ENCODE data around the gene TTYH3.
"Not testable (repeated sequence)": the region's sequence is repeated elsewhere in the genome, so short reads cannot be mapped to it uniquely, and the experiment has no call there.

Gene TTYH3

GRCh38 chr7:2688409-2689342, 56.9 kb downstream of the TTYH3 start:
- DNase-seq (ENCODE audit: low read depth), result no peak

- no peak for DNase-seq (ENCODE audit: low read depth)
These were observed 57.6 kb downstream of the TTYH3 start for GRCh38 chr7:2689343-2689847.

GRCh38 chr7:2689951-2690705, 58.3 kb downstream of the TTYH3 start:
- no peak for DNase-seq (ENCODE audit: low read depth)

- DNase-seq (ENCODE audit: low read depth), result no peak
These were observed 59.4 kb downstream of the TTYH3 start for GRCh38 chr7:2691011-2691707.

- DNase-seq (ENCODE audit: low read depth), result not testable (repeated sequence)
These were observed 60.2 kb downstream of the TTYH3 start for GRCh38 chr7:2691932-2692439.

GRCh38 chr7:2692543-2692942, 60.8 kb downstream of the TTYH3 start:
- no peak for DNase-seq (ENCODE audit: low read depth)

- DNase-seq (ENCODE audit: low read depth), result not testable (repeated sequence)
These were observed 61.8 kb downstream of the TTYH3 start for GRCh38 chr7:2693420-2694121.

- DNase-seq (ENCODE audit: low read depth), result not testable (repeated sequence)
These were observed 62.3 kb downstream of the TTYH3 start for GRCh38 chr7:2694122-2694436.

GRCh38 chr7:2698581-2699288, 66.9 kb downstream of the TTYH3 start:
- DNase-seq (ENCODE audit: low read depth), result peak; percentile 37

- DNase-seq (ENCODE audit: low read depth), result no peak
These were observed 67.5 kb downstream of the TTYH3 start for GRCh38 chr7:2699289-2699620.

GRCh38 chr7:2700141-2700850, 68.5 kb downstream of the TTYH3 start:
- DNase-seq (ENCODE audit: low read depth), result no peak

GRCh38 chr7:2701424-2701823, 69.6 kb downstream of the TTYH3 start:
- DNase-seq (ENCODE audit: low read depth), result no peak

- DNase-seq (ENCODE audit: low read depth), result no peak
These were observed 70.2 kb downstream of the TTYH3 start for GRCh38 chr7:2701832-2702593.

GRCh38 chr7:2702594-2702957, 70.8 kb downstream of the TTYH3 start:
- DNase-seq (ENCODE audit: low read depth), result no peak

GRCh38 chr7:2705371-2706096, 73.7 kb downstream of the TTYH3 start:
- no peak for DNase-seq (ENCODE audit: low read depth)

- no peak for DNase-seq (ENCODE audit: low read depth)
These were observed 74.9 kb downstream of the TTYH3 start for GRCh38 chr7:2706685-2707126.

GRCh38 chr7:2707481-2707880, 75.7 kb downstream of the TTYH3 start:
- DNase-seq (ENCODE audit: low read depth), result no peak

GRCh38 chr7:2708041-2708440, 76.3 kb downstream of the TTYH3 start:
- no peak for DNase-seq (ENCODE audit: low read depth)

Data from stimulated activated CD8-positive, alpha-beta memory T cell treated with anti-CD3 and anti-CD28 coated beads, Interleukin-7, amount 100 ng/mL, for 24 hours (primary cell).